NOMO-1 treated with dmso at 0.1 percent for 144 hours (cell line): ENCODE measurements around the gene VAMP5.
"Not testable (repeated sequence)": the region's sequence is repeated elsewhere in the genome, so short reads cannot be mapped to it uniquely, and the experiment has no call there.

Experiments
- DNase-seq: peaks from one replicate; lab custom pipeline; 2025; ENCODE audit not compliant: unreplicated experiment; lab: John Stamatoyannopoulos, UW

VAMP5 gene

GRCh38 chr2:85584354-85584856 lies at the start of gene VAMP5:
Gene VAMP5, plus strand, starts transcription at chr2:85584431. Its CDS starts 60 bp downstream, at chr2:85584491.
- no peak for DNase-seq

GRCh38 chr2:85534881-85535280 lies 49.4 kb upstream of the VAMP5 start:
- DNase-seq, result peak; percentile 26

- no peak for DNase-seq
Measured at GRCh38 chr2:85536479-85536878, 47.8 kb upstream of the VAMP5 start.

- DNase-seq, result peak; percentile 39
Measured at GRCh38 chr2:85537600-85538506, 46.4 kb upstream of the VAMP5 start.

GRCh38 chr2:85538507-85539360 lies 45.5 kb upstream of the VAMP5 start, which contains the start of gene MAT2A:
Gene MAT2A, plus strand, starts transcription at chr2:85539168. Its CDS starts 120 bp downstream, at chr2:85539288.
- peak; percentile 88 for DNase-seq

- DNase-seq, result peak; percentile 46
Measured at GRCh38 chr2:85539361-85540132, 44.7 kb upstream of the VAMP5 start.

GRCh38 chr2:85540133-85540648 lies 44.0 kb upstream of the VAMP5 start:
- DNase-seq, result no peak

GRCh38 chr2:85541262-85541661 lies 43.0 kb upstream of the VAMP5 start:
- no peak for DNase-seq

- no peak for DNase-seq
Measured at GRCh38 chr2:85541753-85542457, 42.3 kb upstream of the VAMP5 start.

- no peak for DNase-seq
Measured at GRCh38 chr2:85542777-85543176, 41.5 kb upstream of the VAMP5 start.

GRCh38 chr2:85544254-85544691 lies 40.0 kb upstream of the VAMP5 start:
- DNase-seq, result not testable (repeated sequence)

- DNase-seq, result not testable (repeated sequence)
Measured at GRCh38 chr2:85544915-85545779, 39.1 kb upstream of the VAMP5 start.

GRCh38 chr2:85545780-85546240 lies 38.4 kb upstream of the VAMP5 start:
- DNase-seq, result no peak

- no peak for DNase-seq
Measured at GRCh38 chr2:85547089-85547858, 37.0 kb upstream of the VAMP5 start.

- DNase-seq, result no peak
Measured at GRCh38 chr2:85547859-85548607, 36.2 kb upstream of the VAMP5 start.

- DNase-seq, result no peak
Measured at GRCh38 chr2:85548608-85548900, 35.7 kb upstream of the VAMP5 start.

GRCh38 chr2:85549095-85549494 lies 35.1 kb upstream of the VAMP5 start:
- no peak for DNase-seq
